ENCODE data around the gene EXT2. TPM values are rescaled to one million over a fixed set of nuclear protein-coding genes. Genes with fewer than 3 reads are reported as not detected.

The EXT2 gene
- total RNA-seq, 1 experiment from 2014 or later: 42.9 TPM

DNA sequence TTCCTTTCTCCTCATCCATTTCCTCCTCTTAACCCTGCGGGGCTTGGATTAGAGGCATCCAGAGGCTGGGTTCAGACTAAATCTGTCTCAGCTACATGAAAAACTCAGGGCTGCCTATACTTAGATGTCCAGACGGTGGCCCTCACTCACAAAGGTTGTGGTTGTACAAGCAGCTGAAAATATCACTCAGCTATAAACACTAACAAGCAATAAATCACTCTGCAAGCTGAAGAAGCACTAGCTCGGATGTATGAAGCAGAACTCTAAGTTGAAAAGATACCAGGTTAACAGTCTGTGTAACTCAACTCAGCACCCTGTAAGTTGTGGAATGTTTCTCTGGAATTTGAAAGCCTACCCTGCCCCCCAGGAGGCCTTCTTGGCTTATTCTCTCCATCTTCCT, 82.9 kb downstream of the EXT2 start:
- no peak for TF ChIP-seq CTCF (conservative IDR thresholded peaks at IDR 0.05)
- Histone ChIP-seq H3K23ac (ENCODE audit: insufficient read length, low read depth, low read length) (no peak overlapping the region), H3K4me2 (ENCODE audit: insufficient read depth, insufficient read length, low read length) (no peak overlapping the region), H3K27me3 (ENCODE audit: insufficient read depth, low read length) (no peaks in the 10 kb centered on the region), H3K27ac (ENCODE audit: insufficient read length, low read depth, low read length) (no peak overlapping the region), H4K20me1 (ENCODE audit: control insufficient read depth, insufficient read depth, insufficient read length) (no peaks in the 10 kb centered on the region), H3K79me2 (ENCODE audit: insufficient read depth, low read length) (no peaks in the 10 kb centered on the region), H3K4me1 (ENCODE audit: insufficient read depth, low read length) (peaks cover 7% of the 10 kb centered on the region), H3K56ac (ENCODE audit: insufficient read length, low read depth, low read length) (no peak overlapping the region), H3K9me3 (ENCODE audit: control insufficient read depth, low read depth, low read length) (no peaks in the 10 kb centered on the region), H2AK5ac (ENCODE audit: insufficient read length, low read length) (no peak overlapping the region), H2BK120ac (ENCODE audit: low read depth, low read length, poor library complexity, severe bottlenecking) (no peak overlapping the region), H3K14ac (ENCODE audit: insufficient read depth, low read length) (no peak overlapping the region), H3K4ac (ENCODE audit: low read depth, low read length) (no peak overlapping the region), H3K9ac (ENCODE audit: extremely low read depth, insufficient read length, low read length) (no peak overlapping the region), H2BK12ac (ENCODE audit: insufficient read length, low read depth, low read length) (no peak overlapping the region), H3K79me1 (ENCODE audit: insufficient read depth, low read depth, low read length, poor library complexity, severe bottlenecking) (no peaks in the 10 kb centered on the region), H4K91ac (ENCODE audit: insufficient read length, low read depth, low read length) (no peak overlapping the region), H3K18ac (ENCODE audit: insufficient read length, low read depth, low read length) (no peak overlapping the region), H2BK15ac (ENCODE audit: low read depth, low read length) (no peak overlapping the region), H3T11ph (ENCODE audit: low read length) (no peak overlapping the region), H2AFZ (ENCODE audit: low read length) (no peak overlapping the region), H3K23me2 (ENCODE audit: insufficient read length, low read depth, low read length, poor library complexity, severe bottlenecking) (no peaks in the 10 kb centered on the region), H2BK20ac (ENCODE audit: low read depth, low read length, poor library complexity, severe bottlenecking) (no peak overlapping the region), H4K8ac (replicated peaks; ENCODE audit: insufficient read length, low read depth, low read length) (no peak overlapping the region), H4K5ac (ENCODE audit: insufficient read length, low read depth, low read length) (no peak overlapping the region), H2BK5ac (ENCODE audit: insufficient read length, low read length) (no peak overlapping the region)
- WGBS (ENCODE audit: extremely low coverage, insufficient read length, low lambda C conversion rate): no CpG with 5 or more reads among the region's 3 CpGs
- peak overlapping the region in 2 of 3 experiments; percentile 78 to 87; a peak in 5 of 7 replicates for H3K27ac Mint-ChIP-seq
- no peak for DNase-seq
- peaks cover 0 to 4% (median 0%) of the 10 kb centered on the region in 3 experiments; a peak in 2 of 7 replicates for H3K36me3 Mint-ChIP-seq (ENCODE audit: insufficient read depth in 1 of 3, low read depth in 3 of 3)
- H3K9me3 Mint-ChIP-seq: no peaks in the 10 kb centered on the region; a peak in 1 of 5 replicates
- 0 out of 5 replicates have a peak overlapping the region, but pooled peaks of 1 of the 2 experiments have one; percentile 25 for H3K4me3 Mint-ChIP-seq
- peaks cover 17 to 18% of the 10 kb centered on the region in 2 experiments for H3K4me1 Mint-ChIP-seq
- no peaks in the 10 kb centered on the region for H3K27me3 Mint-ChIP-seq (ENCODE audit: low read depth)
